GM12873 (cell line): ENCODE measurements around the gene TJAP1.

Source experiments
- TF ChIP-seq, protein P1 (sequence below): IDR thresholded peaks from 2 replicates; pipeline ENCODE4 v1.5.1; 2012; ENCODE audit warnings: low read depth, mild to moderate bottlenecking, moderate library complexity, low read length, control low read depth; ENCODE audit not compliant: insufficient read depth; ENCODE audit errors: missing control alignments

The TJAP1 gene

GRCh38 chr6:43461936-43462335 lies 15.4 kb upstream of the TJAP1 start:
- TF ChIP-seq, protein P1, sequence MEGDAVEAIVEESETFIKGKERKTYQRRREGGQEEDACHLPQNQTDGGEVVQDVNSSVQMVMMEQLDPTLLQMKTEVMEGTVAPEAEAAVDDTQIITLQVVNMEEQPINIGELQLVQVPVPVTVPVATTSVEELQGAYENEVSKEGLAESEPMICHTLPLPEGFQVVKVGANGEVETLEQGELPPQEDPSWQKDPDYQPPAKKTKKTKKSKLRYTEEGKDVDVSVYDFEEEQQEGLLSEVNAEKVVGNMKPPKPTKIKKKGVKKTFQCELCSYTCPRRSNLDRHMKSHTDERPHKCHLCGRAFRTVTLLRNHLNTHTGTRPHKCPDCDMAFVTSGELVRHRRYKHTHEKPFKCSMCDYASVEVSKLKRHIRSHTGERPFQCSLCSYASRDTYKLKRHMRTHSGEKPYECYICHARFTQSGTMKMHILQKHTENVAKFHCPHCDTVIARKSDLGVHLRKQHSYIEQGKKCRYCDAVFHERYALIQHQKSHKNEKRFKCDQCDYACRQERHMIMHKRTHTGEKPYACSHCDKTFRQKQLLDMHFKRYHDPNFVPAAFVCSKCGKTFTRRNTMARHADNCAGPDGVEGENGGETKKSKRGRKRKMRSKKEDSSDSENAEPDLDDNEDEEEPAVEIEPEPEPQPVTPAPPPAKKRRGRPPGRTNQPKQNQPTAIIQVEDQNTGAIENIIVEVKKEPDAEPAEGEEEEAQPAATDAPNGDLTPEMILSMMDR: no peak

- TF ChIP-seq, protein P1: no peak
Observed at GRCh38 chr6:43464337-43464736, 13.0 kb upstream of the TJAP1 start.

DNA sequence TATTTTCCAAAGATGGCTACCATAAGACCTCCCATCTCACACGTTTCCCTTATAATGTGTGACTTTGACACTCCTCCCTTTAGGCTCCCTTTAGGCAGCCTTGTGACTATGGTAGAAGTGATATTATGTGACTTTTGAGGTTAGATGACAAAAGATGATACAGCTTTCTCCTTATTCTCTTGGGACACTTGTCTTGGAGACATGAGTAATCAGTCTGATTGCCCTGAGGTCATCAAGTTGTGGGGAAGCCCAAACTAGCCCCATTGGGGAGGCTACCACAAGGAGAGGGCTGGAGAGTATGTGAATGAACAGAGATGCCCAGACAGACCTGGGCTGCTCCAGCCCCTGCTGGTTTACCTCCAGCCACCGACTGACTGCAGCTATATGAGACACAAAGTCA lies 11.4 kb upstream of the TJAP1 start:
- TF ChIP-seq, protein P1: no peak

DNA sequence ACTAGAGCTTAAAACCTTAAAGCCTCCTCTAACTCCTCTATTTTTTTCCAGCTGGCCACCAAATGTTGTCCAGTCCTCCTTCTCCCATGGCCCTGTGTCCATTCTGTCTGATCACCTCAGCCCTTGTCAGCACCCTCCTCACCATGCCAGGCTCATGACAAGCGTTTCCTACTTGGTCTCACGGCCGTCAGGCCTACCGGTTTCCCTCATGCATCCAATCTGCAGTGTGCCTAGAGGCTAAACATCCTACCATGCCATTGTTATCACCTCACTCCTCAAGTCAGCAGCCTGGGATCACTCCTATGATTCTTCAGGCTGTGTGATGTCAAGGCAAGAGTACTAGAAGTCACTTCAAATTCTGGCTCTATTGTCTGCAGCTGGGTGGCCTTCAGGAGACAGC lies 9.6 kb upstream of the TJAP1 start:
- TF ChIP-seq, protein P1: no peak

DNA sequence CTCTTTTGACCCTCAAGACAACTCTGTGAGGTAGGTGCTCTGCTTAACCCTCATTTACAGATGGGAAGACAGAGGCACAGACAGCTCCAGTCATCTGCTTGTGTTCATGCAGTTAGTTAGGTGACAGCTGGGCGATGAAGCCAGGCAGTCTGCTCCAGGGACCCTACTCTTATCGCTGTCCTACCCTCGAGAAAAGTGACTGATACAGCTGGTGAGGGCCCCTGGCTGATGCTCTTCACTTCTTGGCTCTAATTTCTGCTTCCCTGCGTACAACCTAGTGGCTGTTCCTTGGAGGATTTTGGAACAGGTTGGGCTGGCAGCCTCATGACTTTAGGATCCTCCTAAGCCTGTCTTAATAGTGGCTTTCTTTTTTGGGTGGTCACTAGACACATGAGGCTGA lies 9.1 kb upstream of the TJAP1 start:
- TF ChIP-seq, protein P1: no peak

DNA sequence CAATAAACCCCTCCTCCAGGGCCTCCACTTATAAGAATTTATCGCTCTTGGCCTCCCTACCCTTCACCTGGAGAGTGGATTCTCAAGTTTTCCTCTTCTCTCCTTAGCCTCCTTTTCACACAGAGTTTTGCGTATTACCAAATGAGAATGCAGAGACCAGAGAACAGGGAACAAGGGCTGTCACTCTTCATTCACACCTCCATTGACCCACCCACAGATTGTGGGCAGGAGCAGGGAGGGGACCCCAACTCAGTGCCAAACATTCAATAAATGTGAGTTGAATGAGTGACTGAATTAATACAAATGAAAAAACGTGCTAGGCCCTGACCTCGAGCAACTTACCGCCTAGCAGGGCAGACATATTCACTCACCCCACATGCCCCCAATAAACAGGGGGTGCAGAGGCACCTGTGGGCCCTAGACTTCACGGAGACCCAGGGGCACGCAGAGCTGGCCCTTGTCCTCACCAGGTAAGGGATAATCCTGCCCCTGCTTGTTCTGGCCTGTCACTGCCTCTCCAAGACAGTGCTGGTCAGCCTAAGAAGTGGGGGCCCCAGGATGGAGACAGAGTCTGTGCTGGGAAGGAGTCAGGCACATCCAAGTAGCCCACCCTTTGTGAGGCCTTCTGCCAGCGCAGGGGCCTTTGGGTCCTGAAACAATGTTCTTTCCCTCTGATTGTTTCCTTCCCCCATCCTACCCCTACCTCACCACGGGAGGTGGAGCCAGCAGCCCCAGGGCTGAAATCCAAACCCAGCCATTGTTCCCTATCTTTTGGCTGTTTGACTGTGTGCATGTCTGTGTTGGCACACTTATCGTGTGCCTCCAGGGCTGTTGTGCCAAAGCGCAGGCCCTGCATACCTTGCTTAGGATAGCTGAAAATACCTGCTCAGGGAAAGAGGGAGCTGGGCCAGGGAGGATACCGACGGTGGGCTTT lies 8.4 kb upstream of the TJAP1 start:
- TF ChIP-seq, protein P1: no peak

DNA sequence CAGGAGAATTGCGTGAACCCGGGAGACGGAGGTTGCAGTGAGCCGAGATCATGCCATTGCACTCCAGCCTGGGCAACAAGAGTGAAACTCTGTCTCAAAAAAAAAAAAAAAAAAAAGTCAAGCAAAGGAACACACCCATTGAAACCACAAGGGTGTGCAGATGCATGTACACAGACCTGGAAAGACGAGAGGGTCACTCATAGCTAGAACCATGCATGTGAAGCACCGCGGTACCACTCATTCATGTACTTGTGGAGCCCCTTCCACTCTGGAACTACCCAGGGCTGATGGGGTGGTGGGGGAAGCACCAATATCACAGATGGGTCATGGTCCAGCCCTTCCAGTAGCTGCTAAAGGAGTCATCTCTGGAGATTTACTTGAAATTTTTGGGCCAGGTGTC lies 7.4 kb upstream of the TJAP1 start:
- TF ChIP-seq, protein P1: no peak
